Measurements from ENCODE around the gene LDAH. TPM values are rescaled to one million over a fixed set of nuclear protein-coding genes. Genes with fewer than 3 reads are reported as not detected.
"Not testable (repeated sequence)": the region's sequence is repeated elsewhere in the genome, so short reads cannot be mapped to it uniquely, and the experiment has no call there.

Gene LDAH
- polyA plus RNA-seq, 1 experiment = 10.0 TPM

DNA sequence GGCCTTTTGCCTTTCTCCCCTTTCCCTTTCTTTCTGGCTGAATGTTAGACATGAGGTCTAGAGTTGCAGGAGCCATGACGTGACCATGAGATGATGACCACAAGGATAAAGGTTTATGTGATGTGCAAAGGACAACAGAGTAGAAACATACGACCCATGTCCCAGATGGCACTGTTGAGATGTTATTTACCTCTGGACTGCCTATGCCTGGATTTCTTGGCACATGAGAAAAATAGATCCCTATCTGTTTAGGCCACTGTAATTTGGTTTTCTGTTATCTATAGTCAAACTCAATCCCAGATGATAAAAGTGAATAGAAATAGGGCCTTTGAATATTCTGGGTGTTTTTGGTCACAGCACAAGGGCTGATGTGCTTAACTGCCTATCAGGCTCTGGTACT, 97.1 kb downstream of the LDAH start:
- ChIA-PET CTCF (no interaction called here), POLR2A (no interaction called here)
- no peak for DNase-seq (ENCODE audit: low read depth)
- no peak overlapping the region for H3K4me3 ChIP-seq (ENCODE audit: low read depth, low read length)
- peaks cover 1% of the 10 kb centered on the region for H3K36me3 ChIP-seq (ENCODE audit: control insufficient read depth, insufficient read depth, low read length)
- no peak for TF ChIP-seq CTCF (IDR thresholded peaks at IDR 0.05; ENCODE audit: insufficient read depth, low read depth, low read length)
- H3K27me3 ChIP-seq (ENCODE audit: control insufficient read depth, insufficient read depth, low read length) = no peaks in the 10 kb centered on the region

GRCh38 chr2:20724500-20725053, 98.3 kb downstream of the LDAH start:
- ChIA-PET POLR2A (no interaction called here), CTCF (interaction anchor here (1.8 kb wide), 1 partner anchor 63 kb away, joined by 6 read pairs; no protein-coding TSS in a partner anchor)
- TF ChIP-seq CTCF (IDR thresholded peaks at IDR 0.05; ENCODE audit: insufficient read depth, low read depth, low read length) = no peak
- Histone ChIP-seq H3K27me3 (ENCODE audit: control insufficient read depth, insufficient read depth, low read length) (no peaks in the 10 kb centered on the region), H3K4me3 (ENCODE audit: low read depth, low read length) (no peak overlapping the region), H3K36me3 (ENCODE audit: control insufficient read depth, insufficient read depth, low read length) (peaks cover 1% of the 10 kb centered on the region)
- DNase-seq (ENCODE audit: low read depth) = no peak

GRCh38 chr2:20723543-20723942, 99.4 kb downstream of the LDAH start:
- ChIA-PET CTCF (interaction anchor here (1.1 to 1.8 kb wide), 2 partner anchors 58 to 62 kb away, joined by 3 to 6 read pairs; no protein-coding TSS in a partner anchor), POLR2A (interaction anchor here (0.6 kb wide), 1 partner anchor 419 kb away, joined by 3 read pairs; no protein-coding TSS in a partner anchor)
- DNase-seq (ENCODE audit: low read depth) = peak; percentile 58
- H3K27me3 ChIP-seq (ENCODE audit: control insufficient read depth, insufficient read depth, low read length) = no peaks in the 10 kb centered on the region
- H3K4me3 ChIP-seq (ENCODE audit: low read depth, low read length) = no peak overlapping the region
- no peak for TF ChIP-seq CTCF (IDR thresholded peaks at IDR 0.05; ENCODE audit: insufficient read depth, low read depth, low read length)
- peaks cover 1% of the 10 kb centered on the region for H3K36me3 ChIP-seq (ENCODE audit: control insufficient read depth, insufficient read depth, low read length)

DNA sequence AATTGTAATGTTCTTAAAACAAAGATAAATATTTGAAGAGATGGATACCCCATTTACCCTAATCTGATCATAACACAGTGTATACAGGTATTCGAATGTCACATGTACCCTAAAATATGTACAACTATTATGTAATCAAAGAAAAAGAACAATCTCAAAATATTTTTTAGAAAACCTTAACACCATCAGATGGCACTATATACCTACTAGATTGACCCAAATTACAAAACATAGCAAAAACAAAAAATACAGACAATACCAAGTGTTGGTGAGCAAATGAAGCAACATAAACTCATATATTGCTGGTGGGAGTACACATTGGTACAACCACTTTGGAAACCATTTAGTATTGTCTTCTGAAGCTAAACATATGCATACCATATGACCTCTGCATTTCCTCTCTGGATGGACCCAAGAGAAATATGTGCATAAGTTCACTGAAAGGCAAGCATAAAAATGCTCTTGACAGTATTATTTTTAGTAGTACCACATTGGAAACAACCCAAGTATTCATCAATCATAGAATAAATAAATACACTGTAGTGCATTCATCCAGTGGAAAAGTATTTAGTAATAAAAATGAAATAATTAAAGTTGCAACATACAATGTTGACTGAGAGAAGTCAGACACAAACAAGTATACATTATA, 100.2 kb downstream of the LDAH start:
- TF ChIP-seq CTCF (IDR thresholded peaks at IDR 0.05; ENCODE audit: insufficient read depth, low read depth, low read length) = no peak
- POLR2A ChIA-PET = interaction anchor here (0.6 kb wide), 1 partner anchor 419 kb away, joined by 3 read pairs; no protein-coding TSS in a partner anchor
- H3K4me3 ChIP-seq (ENCODE audit: low read depth, low read length) = no peak overlapping the region
- H3K36me3 ChIP-seq (ENCODE audit: control insufficient read depth, insufficient read depth, low read length) = peaks cover 1% of the 10 kb centered on the region
- CTCF ChIA-PET = interaction anchor here (1.1 to 1.8 kb wide), 2 partner anchors 59 to 61 kb away, joined by 3 to 6 read pairs; no protein-coding TSS in a partner anchor
- H3K27me3 ChIP-seq (ENCODE audit: control insufficient read depth, insufficient read depth, low read length) = no peaks in the 10 kb centered on the region
- DNase-seq (ENCODE audit: low read depth) = no peak

GRCh38 chr2:20717641-20718040, 105.3 kb downstream of the LDAH start:
- Histone ChIP-seq H3K36me3 (ENCODE audit: control insufficient read depth, insufficient read depth, low read length) (no peaks in the 10 kb centered on the region), H3K27me3 (ENCODE audit: control insufficient read depth, insufficient read depth, low read length) (no peaks in the 10 kb centered on the region), H3K4me3 (ENCODE audit: low read depth, low read length) (no peak overlapping the region)
- TF ChIP-seq CTCF (IDR thresholded peaks at IDR 0.05; ENCODE audit: insufficient read depth, low read depth, low read length) = no peak
- no peak for DNase-seq (ENCODE audit: low read depth)
- POLR2A ChIA-PET = no interaction called here
- CTCF ChIA-PET = interaction anchor here (0.7 to 1.1 kb wide), 2 partner anchors 56 to 57 kb away, joined by 3 read pairs; no protein-coding TSS in a partner anchor

DNA sequence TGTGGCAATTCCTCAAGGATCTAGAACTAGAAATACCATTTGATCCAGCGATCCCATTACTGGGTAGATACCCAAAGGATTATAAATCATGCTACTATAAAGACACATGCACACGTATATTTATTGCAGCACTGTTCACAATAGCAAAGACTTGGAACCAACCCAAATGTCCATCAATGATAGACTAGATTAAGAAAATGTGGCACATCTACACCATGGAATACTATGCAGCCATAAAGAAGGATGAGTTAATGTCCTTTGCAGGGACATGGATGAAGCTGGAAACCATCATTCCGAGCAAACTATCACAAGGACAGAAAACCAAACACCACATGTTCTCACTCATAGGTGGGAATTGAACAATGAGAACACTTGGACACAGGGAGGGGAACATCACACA, 106.7 kb downstream of the LDAH start:
- DNase-seq (ENCODE audit: low read depth); H3K27me3 ChIP-seq (ENCODE audit: control insufficient read depth, insufficient read depth, low read length); POLR2A ChIA-PET; CTCF ChIA-PET; H3K4me3 ChIP-seq (ENCODE audit: low read depth, low read length); H3K36me3 ChIP-seq (ENCODE audit: control insufficient read depth, insufficient read depth, low read length): not testable (repeated sequence)

- DNase-seq (ENCODE audit: low read depth); H3K4me3 ChIP-seq (ENCODE audit: low read depth, low read length); POLR2A ChIA-PET; H3K27me3 ChIP-seq (ENCODE audit: control insufficient read depth, insufficient read depth, low read length); H3K36me3 ChIP-seq (ENCODE audit: control insufficient read depth, insufficient read depth, low read length); CTCF ChIA-PET: not testable (repeated sequence)
These were observed 108.5 kb downstream of the LDAH start for GRCh38 chr2:20714412-20714811.

DNA sequence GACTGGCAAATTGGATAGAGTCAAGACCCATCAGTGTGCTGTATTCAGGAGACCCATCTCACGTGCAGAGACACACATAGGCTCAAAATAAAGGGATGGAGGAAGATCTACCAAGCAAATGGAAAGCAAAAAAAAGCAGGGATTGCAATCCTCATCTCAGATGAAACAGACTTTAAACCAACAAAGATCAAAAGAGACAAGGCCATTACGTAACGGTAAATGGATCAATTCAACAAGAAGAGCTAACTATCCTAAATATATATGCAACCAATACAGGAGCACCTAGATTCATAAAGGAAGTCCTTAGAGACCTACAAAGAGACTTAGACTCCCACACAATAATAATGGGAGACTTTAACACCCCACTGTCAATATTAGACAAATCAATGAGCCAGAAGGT, 109.3 kb downstream of the LDAH start:
- DNase-seq (ENCODE audit: low read depth); H3K4me3 ChIP-seq (ENCODE audit: low read depth, low read length); H3K27me3 ChIP-seq (ENCODE audit: control insufficient read depth, insufficient read depth, low read length); POLR2A ChIA-PET; CTCF ChIA-PET; H3K36me3 ChIP-seq (ENCODE audit: control insufficient read depth, insufficient read depth, low read length): not testable (repeated sequence)
